Neural cell (in vitro differentiated cells): ENCODE results near the gene UGT1A4. TPM values are rescaled to one million over a fixed set of nuclear protein-coding genes. Genes with fewer than 3 reads are reported as not detected.

Experiments used
- H2AFZ ChIP-seq: fragments of 200-600, 300-800 bp; sonication (generic), shearing (Covaris generic); 2 replicates; pipeline ENCODE4 v1.6.0; 2014; ENCODE audit warnings: low read depth, mild to moderate bottlenecking, antibody characterized with exemption, low read length, moderate library complexity
- H3F3A ChIP-seq: fragments of 200-600 bp; shearing (Covaris generic); 2 replicates; pipeline ENCODE4 v1.6.1; 2016; ENCODE audit warnings: mild to moderate bottlenecking, moderate library complexity, mixed read lengths, antibody characterized with exemption, low read length; ENCODE audit not compliant: insufficient read depth, poor library complexity, severe bottlenecking
- H3K27ac ChIP-seq: fragments of 200-600, 300-800 bp; sonication (generic), shearing (Covaris generic); 2 replicates; pipeline ENCODE4 v1.5.1; 2014; ENCODE audit warnings: mild to moderate bottlenecking, low read length, moderate library complexity
- H3K27me3 ChIP-seq: fragments of 300-800, 200-600 bp; sonication (generic), shearing (Covaris generic); 2 replicates; pipeline ENCODE4 v1.6.0; 2014; ENCODE audit warnings: mild to moderate bottlenecking, low read depth, low read length, moderate library complexity; ENCODE audit not compliant: insufficient read depth
- H3K36me3 ChIP-seq: fragments of 300-800, 200-600 bp; sonication (generic), shearing (Covaris generic); 2 replicates; pipeline ENCODE4 v1.5.1; 2014; ENCODE audit warnings: mild to moderate bottlenecking, antibody characterized with exemption, low read length, moderate library complexity; ENCODE audit not compliant: insufficient read depth
- H3K4me2 ChIP-seq: fragments of 300-800, 200-600 bp; sonication (generic), shearing (Covaris generic); 2 replicates; pipeline ENCODE4 v1.6.0; 2014; ENCODE audit warnings: mild to moderate bottlenecking, low read length
- H3K4me3 ChIP-seq: fragments of 300-800, 200-600 bp; sonication (generic), shearing (Covaris generic); 2 replicates; pipeline ENCODE4 v1.5.1; 2014; ENCODE audit warnings: mild to moderate bottlenecking, low read length, moderate library complexity
- H3K79me2 ChIP-seq: fragments of 200-600 bp; shearing (Covaris generic); replicated peaks from 2 replicates; pipeline ENCODE4 v1.6.0; 2014; ENCODE audit warnings: mild to moderate bottlenecking, low read length, moderate library complexity; ENCODE audit not compliant: insufficient read depth
- H3K9ac ChIP-seq: fragments of 300-800, 200-600 bp; sonication (generic), shearing (Covaris generic); 2 replicates; pipeline ENCODE4 v1.6.1; 2016; ENCODE audit warnings: mild to moderate bottlenecking, low read length, mixed read lengths
- H3K9me2 ChIP-seq: fragments of 200-600 bp; shearing (Covaris generic); 2 replicates; pipeline ENCODE4 v1.6.1; 2016; ENCODE audit warnings: mild to moderate bottlenecking, low read length, mixed read lengths; ENCODE audit not compliant: insufficient read depth
- H3K9me3 ChIP-seq: fragments of 200-600, 300-800 bp; sonication (generic), shearing (Covaris generic); 2 replicates; pipeline ENCODE4 v1.6.1; 2016; ENCODE audit warnings: mild to moderate bottlenecking, mixed run types, low read length, moderate library complexity, mixed read lengths
- H4K20me1 ChIP-seq: fragments of 200-600 bp; shearing (Covaris generic); 2 replicates; pipeline ENCODE4 v1.6.1; 2016; ENCODE audit warnings: mild to moderate bottlenecking, mixed run types; ENCODE audit not compliant: insufficient read depth
- CTCF ChIP-seq: fragments of 450-650 bp; IDR thresholded peaks from 2 replicates; pipeline ENCODE4 v1.5.1; 2014; ENCODE audit warnings: antibody characterized with exemption, mild to moderate bottlenecking, moderate library complexity; ENCODE audit not compliant: poor library complexity, severe bottlenecking
- EP300 ChIP-seq: fragments of 450-650 bp; conservative IDR thresholded peaks from 2 replicates; pipeline ENCODE4 v1.6.1; 2014; ENCODE audit warnings: antibody characterized with exemption, mild to moderate bottlenecking, moderate library complexity; ENCODE audit not compliant: poor library complexity, severe bottlenecking
- EZH2 ChIP-seq: fragments of 200-600, 300-800 bp; shearing (Covaris generic), sonication (generic); IDR thresholded peaks from 2 replicates; pipeline ENCODE4 v1.6.1; 2014; ENCODE audit warnings: antibody characterized with exemption, low read length, borderline replicate concordance, mild to moderate bottlenecking; ENCODE audit not compliant: insufficient read depth, poor library complexity, severe bottlenecking
- MXI1 ChIP-seq: fragments of 450-650 bp; conservative IDR thresholded peaks from 2 replicates; pipeline ENCODE4 v1.6.1; 2014; ENCODE audit warnings: antibody characterized with exemption, mild to moderate bottlenecking; ENCODE audit not compliant: poor library complexity, severe bottlenecking
- POLR2AphosphoS5 ChIP-seq: IDR thresholded peaks from 2 replicates; pipeline ENCODE4 v1.6.1; 2012
- RAD21 ChIP-seq: fragments of 450-650 bp; conservative IDR thresholded peaks from 2 replicates; pipeline ENCODE4 v1.6.1; 2014; ENCODE audit warnings: antibody characterized with exemption, mild to moderate bottlenecking, moderate library complexity
- REST ChIP-seq: IDR thresholded peaks from 2 replicates; pipeline ENCODE4 v1.6.1; 2012; ENCODE audit warnings: borderline replicate concordance
- SMC3 ChIP-seq: fragments of 450-650 bp; conservative IDR thresholded peaks from 2 replicates; pipeline ENCODE4 v1.6.1; 2014; ENCODE audit warnings: antibody characterized with exemption, mild to moderate bottlenecking, moderate library complexity; ENCODE audit not compliant: poor library complexity
- TAF1 ChIP-seq: IDR thresholded peaks from 2 replicates; pipeline ENCODE4 v1.6.1; 2012; ENCODE audit warnings: low read depth
- polyA plus RNA-seq: library from polyadenylated mRNA; depleted of rRNA; stranded (reverse); fragments of >200 nt; gene quantifications from 2 replicates; pipeline ENCODE4 v1.2.3, GENCODE V29; 2014

UGT1A4 gene
- polyA plus RNA-seq, 1 donor from 2014 or later = not detected

DNA sequence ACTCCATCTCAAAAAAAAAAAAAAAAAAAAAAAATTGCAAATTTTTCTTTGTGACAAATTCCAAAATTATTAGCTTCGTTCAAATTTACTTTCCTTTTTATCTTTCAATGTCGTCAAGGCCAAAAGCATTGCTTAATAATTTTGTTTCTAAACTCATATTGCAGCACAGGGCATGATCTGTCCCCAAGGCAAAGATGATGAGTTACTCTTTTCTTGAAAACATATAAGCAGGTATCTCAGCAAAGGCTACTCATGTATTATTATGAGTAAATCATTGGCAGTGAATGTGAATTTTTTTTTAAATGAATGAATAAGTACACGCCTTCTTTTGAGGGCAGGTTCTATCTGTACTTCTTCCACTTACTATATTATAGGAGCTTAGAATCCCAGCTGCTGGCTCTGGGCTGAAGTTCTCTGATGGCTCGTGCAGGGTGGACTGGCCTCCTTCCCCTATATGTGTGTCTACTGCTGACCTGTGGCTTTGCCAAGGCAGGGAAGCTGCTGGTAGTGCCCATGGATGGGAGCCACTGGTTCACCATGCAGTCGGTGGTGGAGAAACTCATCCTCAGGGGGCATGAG lies 36.9 kb upstream of the UGT1A4 start, which contains the start of gene UGT1A7:
TSS of gene UGT1A7 (plus strand) at position 381 of the 579 bp plus-strand sequence. CDS start at position 418, 37 bp downstream.
- Histone ChIP-seq H3K9me3 (no peaks in the 10 kb centered on the region), H2AFZ (no peak within 1 kb of the TSS), H3F3A (no peaks in the 10 kb centered on the region), H3K79me2 (no peaks in the 10 kb centered on the region), H3K9ac (no peak within 1 kb of the TSS), H3K4me2 (no peak within 1 kb of the TSS), H4K20me1 (no peaks in the 10 kb centered on the region), H3K36me3 (no peaks in the 10 kb centered on the region), H3K27me3 (no peaks in the 10 kb centered on the region), H3K9me2 (no peaks in the 10 kb centered on the region), H3K4me3 (no peak within 1 kb of the TSS), H3K27ac (no peak within 1 kb of the TSS)
- no peak for TF ChIP-seq POLR2AphosphoS5
- TF ChIP-seq EZH2 = no peak
- no peak for TF ChIP-seq EP300
- TF ChIP-seq SMC3 = no peak
- TF ChIP-seq MXI1 = no peak
- TF ChIP-seq RAD21 = no peak
- no peak for TF ChIP-seq REST
- TF ChIP-seq CTCF = no peak
- no peak for TF ChIP-seq TAF1

- TF ChIP-seq CTCF = no peak
- no peak for TF ChIP-seq SMC3
- TF ChIP-seq EP300 = no peak
- TF ChIP-seq RAD21 = no peak
- TF ChIP-seq EZH2 = no peak
- no peak for TF ChIP-seq MXI1
- TF ChIP-seq TAF1 = no peak
- TF ChIP-seq REST = no peak
- TF ChIP-seq POLR2AphosphoS5 = no peak
- no peaks in the 10 kb centered on the region for H3K9me3 ChIP-seq
Measured at GRCh38 chr2:233684640-233685039, 33.9 kb upstream of the UGT1A4 start.

More at GRCh38 chr2:233684640-233685039, 33.9 kb upstream of the UGT1A4 start:
- Histone ChIP-seq H4K20me1 (no peaks in the 10 kb centered on the region), H3F3A (no peaks in the 10 kb centered on the region), H3K27ac (no peak overlapping the region), H3K9ac (no peak overlapping the region), H3K9me2 (no peaks in the 10 kb centered on the region), H3K27me3 (no peaks in the 10 kb centered on the region), H2AFZ (no peak overlapping the region), H3K4me3 (no peak overlapping the region), H3K36me3 (no peaks in the 10 kb centered on the region), H3K4me2 (no peak overlapping the region), H3K79me2 (no peaks in the 10 kb centered on the region)
